ENCODE results near the gene SPAG6. TPM values are rescaled to one million over a fixed set of nuclear protein-coding genes. Genes with fewer than 3 reads are reported as not detected.
A peak's percentile ranks its signal among the peaks of the same experiment; 100 is the strongest.

SPAG6 gene
- total and polyA plus RNA-seq, 9 of the 15 experiments (the other 6 are each of a cell fraction or from before 2014, with no cell fraction given): 3.5 to 23.1 (median 11.8) TPM

GRCh38 chr10:22316286-22317075, 28.8 kb upstream of the SPAG6 start, which contains the start of gene COMMD3:
COMMD3 (plus strand) TSS chr10:22316388; CDS start chr10:22316418, 30 bp downstream.
- Histone ChIP-seq H3K9me3 (replicated peaks; ENCODE audit: control insufficient read depth, insufficient read depth, low read depth, low read length) (no peaks in the 10 kb centered on the region), H3K79me2 (ENCODE audit: control insufficient read depth, insufficient read depth, low read length) (peaks cover 53% of the 10 kb centered on the region), H3K9ac (ENCODE audit: insufficient read depth in 1 of 2, low read depth in 2 of 2, low read length in 2 of 2) (peak within 1 kb of the TSS; percentile 84 to 90), H4K20me1 (replicated peaks; ENCODE audit: control insufficient read depth, insufficient read depth, low read length) (no peaks in the 10 kb centered on the region), H3K27me3 (ENCODE audit: control insufficient read depth in 2 of 2, insufficient read depth in 2 of 2, low read length in 2 of 2) (no peaks in the 10 kb centered on the region), H3K4me3 (peak within 1 kb of the TSS; percentile 77), H3K4me1 (replicated peaks in 1 of 2; ENCODE audit: control insufficient read depth in 2 of 2, insufficient read depth in 2 of 2, low read length in 2 of 2) (peaks cover 8 to 11% of the 10 kb centered on the region in 2 experiments; a peak in 3 of 5 replicates), H3K36me3 (ENCODE audit: control insufficient read depth, insufficient read depth, low read length) (no peaks in the 10 kb centered on the region; the same call in 2 of the 3 replicates), H2AFZ (ENCODE audit: low read depth, low read length) (peak within 1 kb of the TSS; percentile 93), H3K27ac (ENCODE audit: extremely low read depth, low read depth, low read length) (peak within 1 kb of the TSS; percentile 95), H3K4me2 (ENCODE audit: insufficient read depth, low read length) (peak within 1 kb of the TSS; percentile 97), H3K9me1 (ENCODE audit: control insufficient read depth, insufficient read depth, low read length) (no peaks in the 10 kb centered on the region)
- in situ Hi-C loops (cut with MboI): no loop called here
- POLR2A ChIA-PET: interaction anchor here (0.5 to 3.0 kb wide), 14 partner anchors 8 to 1108 kb away, joined by 3 to 25 read pairs (median 4); partner anchors contain the start of gene DNAJC1
- DNase-seq (ENCODE audit: extremely low read depth in 1 of 4, low spot score in 3 of 4) (peak; percentile 57 to 94 (median 73)), FAIRE-seq (peak; percentile 71), ATAC-seq (peak; percentile 49)
- CTCF ChIA-PET (ENCODE audit: low intra/inter-chr PET ratio): no interaction called here
- BruUV-seq (replicated peaks): no TSS peak
- WGBS (ENCODE audit: insufficient coverage, low coverage, missing lambda C conversion rate): under 1% methylated on average over 38 of the region's 63 CpGs
- intact Hi-C loops (cut with micrococcal nuclease): loop anchor here (2.0 to 10.0 kb wide), 4 partner anchors 74 to 789 kb away; partner anchors contain the start of gene SKIDA1
- TF ChIP-seq ZKSCAN1 (IDR thresholded peaks at IDR 0.05; ENCODE audit: low read depth, low read length): no peak
- no peak for TF ChIP-seq ATF4 (CRISPR knock-in tag; IDR thresholded peaks at IDR 0.05)
- peak; percentile 63 for TF ChIP-seq CBFA2T2 (conservative IDR thresholded peaks at IDR 0.05)
- peak; percentile 78 for TF ChIP-seq LCOR (CRISPR knock-in tag; IDR thresholded peaks at IDR 0.05)
- no peak for TF ChIP-seq CREBBP (IDR thresholded peaks at IDR 0.05; ENCODE audit: low read depth, low read length)
- no peak for TF ChIP-seq PHTF2 (CRISPR knock-in tag; IDR thresholded peaks at IDR 0.05)
- TF ChIP-seq CREB3 (tag; conservative IDR thresholded peaks at IDR 0.05; ENCODE audit: low read depth): no peak
- no peak for TF ChIP-seq ZNF12 (CRISPR knock-in tag; IDR thresholded peaks at IDR 0.05)
- no peak for TF ChIP-seq PURB (CRISPR knock-in tag; IDR thresholded peaks at IDR 0.05; ENCODE audit: low read depth)
- TF ChIP-seq TAF7 (tag; IDR thresholded peaks at IDR 0.05): peak; percentile 70
- peak; percentile 74; the same call in 1 of the 2 replicates for TF ChIP-seq ZNF644 (tag; IDR thresholded peaks at IDR 0.05; ENCODE audit: low read depth)
- no peak for TF ChIP-seq ZFP1 (CRISPR knock-in tag; IDR thresholded peaks at IDR 0.05)
- TF ChIP-seq ZNF280A (IDR thresholded peaks at IDR 0.05; ENCODE audit: low read depth, partially characterized antibody): no peak
- no peak for TF ChIP-seq TCF3 (CRISPR knock-in tag; IDR thresholded peaks at IDR 0.05)
- TF ChIP-seq MECOM (CRISPR knock-in tag; IDR thresholded peaks at IDR 0.05): no peak
- TF ChIP-seq ZBTB17 (CRISPR knock-in tag; IDR thresholded peaks at IDR 0.05): peak; percentile 57
- peak in 1 of 2 experiments; percentile 78; a peak in 1 of 4 replicates for TF ChIP-seq SIN3A (IDR thresholded peaks at IDR 0.05; ENCODE audit: borderline replicate concordance in 2 of 2, control insufficient read depth in 1 of 2, low read depth in 2 of 2, low read length in 2 of 2)
- TF ChIP-seq MTA1 (IDR thresholded peaks at IDR 0.05; ENCODE audit: borderline replicate concordance): no peak; the same call in 1 of the 2 replicates
- no peak for TF ChIP-seq SRSF1 (IDR thresholded peaks at IDR 0.05; ENCODE audit: low read depth, low read length)
- no peak for TF ChIP-seq TAF15 (IDR thresholded peaks at IDR 0.05; ENCODE audit: low read depth, low read length)
